Right lobe of liver (tissue), 4 donors: Measurements from ENCODE around the gene COL18A1.

Source experiments
- POLR2A ChIP-seq: fragments of 450-650 bp; IDR thresholded peaks from one replicate; pipeline ENCODE4 v1.6.1; 2017; ENCODE audit warnings: antibody characterized with exemption, mild to moderate bottlenecking
- TF ChIP-seq, protein P1 (sequence below), 4 donors: fragments of 200-600 bp in 3 of 4; fragments of 450-650 bp in 1 of 4; IDR thresholded peaks; one replicate each; pipeline versions ENCODE4 v1.5.1 to v1.8.0; 2016 to 2022; ENCODE audit warnings: antibody characterized with exemption in 4 of 4, mild to moderate bottlenecking in 2 of 4
- donor health status: DM: no; HTN: no; CAD: no.
- donor health status: DM: no; HTN: no; CAD: no.
- donor health status: DM: no; HTN: yes; CAD: no.

DNA sequence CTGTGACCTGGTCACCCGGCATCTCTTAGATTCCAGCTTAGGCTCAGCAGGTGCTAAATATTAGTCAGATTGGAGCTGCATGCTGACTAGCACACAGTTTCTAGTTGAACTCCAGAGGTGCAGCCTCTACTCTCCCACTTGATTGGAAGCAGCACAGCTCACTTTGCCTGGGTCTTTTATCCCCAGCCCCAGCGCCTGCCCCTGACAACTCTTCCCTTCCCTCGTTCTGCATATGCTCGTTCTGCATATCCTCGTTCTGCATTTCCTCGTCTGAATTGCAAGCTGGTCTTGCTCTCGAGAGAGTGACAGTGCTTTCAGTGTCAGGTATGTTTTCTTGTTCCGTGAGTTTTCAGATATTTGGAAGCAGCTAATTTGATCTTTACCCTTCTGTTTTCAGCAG, 11.7 kb downstream of the COL18A1 start:
- TF ChIP-seq, protein P1, sequence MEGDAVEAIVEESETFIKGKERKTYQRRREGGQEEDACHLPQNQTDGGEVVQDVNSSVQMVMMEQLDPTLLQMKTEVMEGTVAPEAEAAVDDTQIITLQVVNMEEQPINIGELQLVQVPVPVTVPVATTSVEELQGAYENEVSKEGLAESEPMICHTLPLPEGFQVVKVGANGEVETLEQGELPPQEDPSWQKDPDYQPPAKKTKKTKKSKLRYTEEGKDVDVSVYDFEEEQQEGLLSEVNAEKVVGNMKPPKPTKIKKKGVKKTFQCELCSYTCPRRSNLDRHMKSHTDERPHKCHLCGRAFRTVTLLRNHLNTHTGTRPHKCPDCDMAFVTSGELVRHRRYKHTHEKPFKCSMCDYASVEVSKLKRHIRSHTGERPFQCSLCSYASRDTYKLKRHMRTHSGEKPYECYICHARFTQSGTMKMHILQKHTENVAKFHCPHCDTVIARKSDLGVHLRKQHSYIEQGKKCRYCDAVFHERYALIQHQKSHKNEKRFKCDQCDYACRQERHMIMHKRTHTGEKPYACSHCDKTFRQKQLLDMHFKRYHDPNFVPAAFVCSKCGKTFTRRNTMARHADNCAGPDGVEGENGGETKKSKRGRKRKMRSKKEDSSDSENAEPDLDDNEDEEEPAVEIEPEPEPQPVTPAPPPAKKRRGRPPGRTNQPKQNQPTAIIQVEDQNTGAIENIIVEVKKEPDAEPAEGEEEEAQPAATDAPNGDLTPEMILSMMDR (IDR thresholded peaks at IDR 0.05), result no peak
- TF ChIP-seq POLR2A, result no peak
